GM10847 (cell line): Measurements from ENCODE around the gene COL20A1.

Experiments
- POLR2A ChIP-seq: IDR thresholded peaks from 2 replicates; pipeline ENCODE4 v1.6.1; 2011; ENCODE audit not compliant: insufficient read length; ENCODE audit errors: extremely low read depth

The COL20A1 gene

GRCh38 chr20:63256954-63257353 is 36.0 kb upstream of the COL20A1 start:
- TF ChIP-seq POLR2A: no peak

GRCh38 chr20:63257629-63258028 is 35.4 kb upstream of the COL20A1 start:
- TF ChIP-seq POLR2A: no peak

GRCh38 chr20:63258781-63259180 is 34.2 kb upstream of the COL20A1 start:
- TF ChIP-seq POLR2A: no peak

GRCh38 chr20:63259734-63260460 is 33.1 kb upstream of the COL20A1 start:
- no peak for TF ChIP-seq POLR2A

GRCh38 chr20:63260521-63260920 is 32.5 kb upstream of the COL20A1 start:
- no peak for TF ChIP-seq POLR2A

- no peak for TF ChIP-seq POLR2A
These were observed 31.8 kb upstream of the COL20A1 start for GRCh38 chr20:63261060-63261794.

GRCh38 chr20:63261795-63262528 is 31.0 kb upstream of the COL20A1 start:
- TF ChIP-seq POLR2A: no peak

GRCh38 chr20:63262836-63263235 is 30.1 kb upstream of the COL20A1 start:
- no peak for TF ChIP-seq POLR2A

- no peak for TF ChIP-seq POLR2A
These were observed 29.0 kb upstream of the COL20A1 start for GRCh38 chr20:63264000-63264399.

- no peak for TF ChIP-seq POLR2A
These were observed 28.5 kb upstream of the COL20A1 start for GRCh38 chr20:63264519-63264918.

- no peak for TF ChIP-seq POLR2A
These were observed 27.0 kb upstream of the COL20A1 start for GRCh38 chr20:63265891-63266515.

- no peak for TF ChIP-seq POLR2A
These were observed 25.3 kb upstream of the COL20A1 start for GRCh38 chr20:63267691-63268090.

- TF ChIP-seq POLR2A: no peak
These were observed 24.7 kb upstream of the COL20A1 start for GRCh38 chr20:63268256-63268655.

- TF ChIP-seq POLR2A: no peak
These were observed 24.1 kb upstream of the COL20A1 start for GRCh38 chr20:63268671-63269439.

GRCh38 chr20:63269724-63270123 is 23.3 kb upstream of the COL20A1 start:
- TF ChIP-seq POLR2A: no peak
